Neural progenitor cell (in vitro differentiated cells): Measurements from ENCODE around the gene PEX26. TPM values are rescaled to one million over a fixed set of nuclear protein-coding genes. Genes with fewer than 3 reads are reported as not detected.

ENCODE experiments used
- DNase-seq: peaks from one replicate; pipeline ENCODE4 v3.0.0-alpha.2; 2016; ENCODE audit warnings: low spot score
- H2AFZ ChIP-seq: fragments of 200-600 bp; sonication (generic); replicated peaks from 2 replicates; pipeline ENCODE4 v1.6.1; 2016; ENCODE audit warnings: antibody characterized with exemption
- H3F3A ChIP-seq: fragments of 200-600 bp; sonication (generic); 2 replicates; pipeline ENCODE4 v1.6.1; 2016; ENCODE audit warnings: antibody characterized with exemption, low read depth
- H3K27ac ChIP-seq: fragments of 200-600 bp; sonication (generic); 2 replicates; pipeline ENCODE4 v1.5.1; 2016; ENCODE audit warnings: mild to moderate bottlenecking
- H3K27me3 ChIP-seq: fragments of 200-600 bp; sonication (generic); 2 replicates; pipeline ENCODE4 v1.6.1; 2016; ENCODE audit warnings: mild to moderate bottlenecking, moderate library complexity
- H3K36me3 ChIP-seq: fragments of 200-600 bp; sonication (generic); 2 replicates; pipeline ENCODE4 v1.5.1; 2016
- H3K4me1 ChIP-seq: fragments of 200-600 bp; sonication (generic); 2 replicates; pipeline ENCODE4 v1.6.1; 2016; ENCODE audit warnings: mixed run types
- H3K4me2 ChIP-seq: fragments of 200-600 bp; sonication (generic); 2 replicates; pipeline ENCODE4 v1.6.1; 2016
- H3K4me3 ChIP-seq: fragments of 200-600 bp; sonication (generic); 2 replicates; pipeline ENCODE4 v1.5.1; 2016
- H3K79me2 ChIP-seq: fragments of 200-600 bp; sonication (generic); 2 replicates; pipeline ENCODE4 v1.6.1; 2016; ENCODE audit warnings: low read depth
- H3K9ac ChIP-seq: fragments of 200-600 bp; sonication (generic); 2 replicates; pipeline ENCODE4 v1.6.1; 2016
- H3K9me3 ChIP-seq: fragments of 200-600 bp; sonication (generic); 2 replicates; pipeline ENCODE4 v1.5.1; 2016; ENCODE audit warnings: low read depth
- H4K20me1 ChIP-seq: fragments of 200-600 bp; sonication (generic); 2 replicates; pipeline ENCODE4 v1.6.1; 2016; ENCODE audit warnings: low read depth
- H3K27ac Mint-ChIP-seq: 3 replicates; pipeline ENCODE4 v1.8.0; 2021; ENCODE audit warnings: mixed read lengths
- H3K27me3 Mint-ChIP-seq: 2 replicates; pipeline ENCODE4 v1.8.0; 2022; ENCODE audit warnings: low read depth, mild to moderate bottlenecking, inconsistent platforms, moderate library complexity, mixed read lengths; ENCODE audit not compliant: insufficient read depth
- H3K36me3 Mint-ChIP-seq: 3 replicates; pipeline ENCODE4 v1.8.0; 2021; ENCODE audit warnings: mixed read lengths
- H3K4me1 Mint-ChIP-seq: 3 replicates; pipeline ENCODE4 v1.8.0; 2021; ENCODE audit warnings: mixed read lengths
- H3K4me3 Mint-ChIP-seq: 3 replicates; pipeline ENCODE4 v1.8.0; 2021; ENCODE audit warnings: mild to moderate bottlenecking, moderate library complexity, mixed read lengths
- H3K9me3 Mint-ChIP-seq: 3 replicates; pipeline ENCODE4 v1.8.0; 2020; ENCODE audit warnings: mixed read lengths
- EZH2 ChIP-seq: fragments of 200-600 bp; sonication (generic); IDR thresholded peaks from 2 replicates; pipeline ENCODE4 v1.6.1; 2017; ENCODE audit warnings: antibody characterized with exemption, mild to moderate bottlenecking, moderate library complexity
- EZH2phosphoT487 ChIP-seq: fragments of 200-600 bp; sonication (generic); IDR thresholded peaks from 2 replicates; pipeline ENCODE4 v1.6.1; 2017; ENCODE audit warnings: antibody characterized with exemption
- total RNA-seq: library from RNA; depleted of rRNA; stranded (reverse); fragments of >200 nt; gene quantifications from 2 replicates; pipeline ENCODE4 v1.2.3, GENCODE V29; 2015; ENCODE audit warnings: low replicate concordance
- TF ChIP-seq, protein P1 (sequence below): fragments of 200-600 bp; sonication (generic); IDR thresholded peaks from 2 replicates; pipeline ENCODE4 v1.5.1; 2017; ENCODE audit warnings: antibody characterized with exemption, mild to moderate bottlenecking

PEX26 gene
- total RNA-seq, 1 donor from 2014 or later = 22.9 TPM

DNA sequence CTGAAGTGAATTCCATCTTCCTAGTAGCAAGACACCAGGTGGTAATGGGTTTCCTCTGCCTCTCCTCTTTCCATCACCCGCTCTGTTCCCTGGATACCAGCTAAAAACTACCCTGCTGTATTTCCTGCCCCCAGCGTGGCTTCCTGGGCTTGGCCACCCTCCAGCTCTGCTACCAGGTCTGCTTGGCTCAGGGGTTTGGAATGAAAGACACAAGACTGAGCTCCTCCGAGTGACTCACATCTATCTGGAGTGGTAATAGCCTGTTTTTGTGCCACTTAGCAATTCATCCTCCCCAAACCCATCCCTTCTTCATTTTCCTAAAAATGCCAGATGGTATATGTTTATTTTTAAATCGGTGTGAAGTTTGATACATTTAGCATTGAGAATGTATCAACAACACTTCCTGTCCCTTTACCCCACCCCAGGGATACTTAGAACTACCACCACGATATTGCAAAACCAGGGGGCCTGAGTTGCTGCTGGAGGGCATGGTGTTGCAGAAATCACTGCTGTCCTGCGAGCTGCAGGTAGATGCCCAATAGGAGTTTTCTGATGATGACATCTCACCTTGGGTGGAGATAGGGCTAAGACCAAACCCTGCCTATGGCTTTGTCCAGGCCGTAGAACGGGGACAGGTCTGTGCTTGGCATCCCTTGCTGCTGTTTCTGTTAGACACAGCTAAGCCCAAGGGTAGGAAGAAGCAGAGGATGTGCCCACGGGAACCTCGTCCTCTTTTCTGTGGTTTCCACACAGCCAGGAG, 45.9 kb upstream of the PEX26 start:
- Histone ChIP-seq H3K27me3 (peaks cover 28% of the 10 kb centered on the region), H3K9me3 (no peaks in the 10 kb centered on the region), H3K4me2 (no peak overlapping the region), H3K4me3 (no peak overlapping the region), H2AFZ (no peak overlapping the region), H3K4me1 (no peaks in the 10 kb centered on the region), H3K27ac (no peak overlapping the region), H3F3A (no peaks in the 10 kb centered on the region), H4K20me1 (no peaks in the 10 kb centered on the region), H3K36me3 (no peaks in the 10 kb centered on the region), H3K79me2 (no peaks in the 10 kb centered on the region), H3K9ac (no peak overlapping the region)
- H3K9me3 Mint-ChIP-seq = no peaks in the 10 kb centered on the region
- TF ChIP-seq EZH2phosphoT487 = no peak
- TF ChIP-seq EZH2 = no peak
- TF ChIP-seq, protein P1, sequence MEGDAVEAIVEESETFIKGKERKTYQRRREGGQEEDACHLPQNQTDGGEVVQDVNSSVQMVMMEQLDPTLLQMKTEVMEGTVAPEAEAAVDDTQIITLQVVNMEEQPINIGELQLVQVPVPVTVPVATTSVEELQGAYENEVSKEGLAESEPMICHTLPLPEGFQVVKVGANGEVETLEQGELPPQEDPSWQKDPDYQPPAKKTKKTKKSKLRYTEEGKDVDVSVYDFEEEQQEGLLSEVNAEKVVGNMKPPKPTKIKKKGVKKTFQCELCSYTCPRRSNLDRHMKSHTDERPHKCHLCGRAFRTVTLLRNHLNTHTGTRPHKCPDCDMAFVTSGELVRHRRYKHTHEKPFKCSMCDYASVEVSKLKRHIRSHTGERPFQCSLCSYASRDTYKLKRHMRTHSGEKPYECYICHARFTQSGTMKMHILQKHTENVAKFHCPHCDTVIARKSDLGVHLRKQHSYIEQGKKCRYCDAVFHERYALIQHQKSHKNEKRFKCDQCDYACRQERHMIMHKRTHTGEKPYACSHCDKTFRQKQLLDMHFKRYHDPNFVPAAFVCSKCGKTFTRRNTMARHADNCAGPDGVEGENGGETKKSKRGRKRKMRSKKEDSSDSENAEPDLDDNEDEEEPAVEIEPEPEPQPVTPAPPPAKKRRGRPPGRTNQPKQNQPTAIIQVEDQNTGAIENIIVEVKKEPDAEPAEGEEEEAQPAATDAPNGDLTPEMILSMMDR = no peak
- H3K36me3 Mint-ChIP-seq = no peaks in the 10 kb centered on the region
- H3K27me3 Mint-ChIP-seq = peaks cover 18% of the 10 kb centered on the region
- H3K27ac Mint-ChIP-seq = no peak overlapping the region
- H3K4me1 Mint-ChIP-seq = no peaks in the 10 kb centered on the region
- no peak for DNase-seq
- H3K4me3 Mint-ChIP-seq = no peak overlapping the region

DNA sequence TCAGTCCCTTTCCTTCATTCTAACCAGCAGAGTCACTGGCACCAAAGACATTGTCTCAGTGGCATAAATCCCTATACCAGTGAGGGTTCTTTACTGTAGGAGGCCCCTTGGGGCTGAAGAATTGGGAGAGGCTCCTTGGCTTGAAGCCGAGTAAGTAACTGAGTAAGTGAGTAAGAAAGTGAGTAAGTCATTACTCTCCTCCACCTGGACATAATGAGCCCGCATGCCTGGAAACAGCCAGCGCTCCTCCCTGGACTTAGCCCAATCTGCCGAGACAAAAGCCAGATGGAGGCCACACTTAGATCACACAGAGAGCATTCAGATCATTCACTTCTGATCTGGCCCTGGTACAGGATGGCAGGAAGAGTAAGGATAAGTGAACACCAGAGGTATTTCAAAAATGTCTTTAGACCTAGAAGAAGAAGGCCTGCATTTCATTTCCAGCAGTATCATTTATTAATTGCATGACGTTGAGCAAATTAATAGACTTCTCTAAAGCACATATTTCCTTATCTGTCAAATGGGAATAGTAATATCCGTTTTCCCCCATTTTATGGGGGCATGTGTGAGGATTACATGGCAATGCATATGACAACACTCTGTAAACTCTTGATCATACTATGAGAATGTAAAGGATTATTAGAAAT, 45.2 kb upstream of the PEX26 start:
- Histone ChIP-seq H3K9me3 (no peaks in the 10 kb centered on the region), H3K4me3 (no peak overlapping the region), H2AFZ (no peak overlapping the region), H3K9ac (no peak overlapping the region), H3K4me2 (no peak overlapping the region), H3K27me3 (peaks cover 21% of the 10 kb centered on the region), H3K27ac (no peak overlapping the region), H3K4me1 (no peaks in the 10 kb centered on the region), H3K36me3 (no peaks in the 10 kb centered on the region), H4K20me1 (no peaks in the 10 kb centered on the region), H3K79me2 (no peaks in the 10 kb centered on the region), H3F3A (no peaks in the 10 kb centered on the region)
- TF ChIP-seq EZH2phosphoT487 (no peak), EZH2 (no peak)
- TF ChIP-seq, protein P1 = no peak
- no peak overlapping the region for H3K4me3 Mint-ChIP-seq
- no peaks in the 10 kb centered on the region for H3K4me1 Mint-ChIP-seq
- peak; percentile 19 for DNase-seq
- H3K27me3 Mint-ChIP-seq = peaks cover 13% of the 10 kb centered on the region
- no peaks in the 10 kb centered on the region for H3K36me3 Mint-ChIP-seq
- no peak overlapping the region for H3K27ac Mint-ChIP-seq
- H3K9me3 Mint-ChIP-seq = no peaks in the 10 kb centered on the region

GRCh38 chr22:18033204-18033998, 44.4 kb upstream of the PEX26 start:
- Mint-ChIP-seq H3K27me3 (peaks cover 7% of the 10 kb centered on the region), H3K9me3 (no peaks in the 10 kb centered on the region), H3K4me1 (no peaks in the 10 kb centered on the region), H3K27ac (no peak overlapping the region), H3K36me3 (no peaks in the 10 kb centered on the region), H3K4me3 (no peak overlapping the region)
- H3K9ac ChIP-seq = no peak overlapping the region
- TF ChIP-seq, protein P1 = no peak
- TF ChIP-seq EZH2 (no peak), EZH2phosphoT487 (no peak)
- H4K20me1 ChIP-seq = no peaks in the 10 kb centered on the region
- H2AFZ ChIP-seq = no peak overlapping the region
- DNase-seq = no peak
- H3K27ac ChIP-seq = no peak overlapping the region
- no peaks in the 10 kb centered on the region for H3K4me1 ChIP-seq
- H3K9me3 ChIP-seq = no peaks in the 10 kb centered on the region
- no peak overlapping the region for H3K4me3 ChIP-seq
- no peaks in the 10 kb centered on the region for H3K36me3 ChIP-seq
- H3K27me3 ChIP-seq = peaks cover 13% of the 10 kb centered on the region
- H3K4me2 ChIP-seq = no peak overlapping the region
- no peaks in the 10 kb centered on the region for H3K79me2 ChIP-seq
- H3F3A ChIP-seq = no peaks in the 10 kb centered on the region
